Measurements from ENCODE around the gene CNEP1R1. TPM values are rescaled to one million over a fixed set of nuclear protein-coding genes. Genes with fewer than 3 reads are reported as not detected.

Gene CNEP1R1
- total RNA-seq, 1 experiment from 2014 or later: 18.5 TPM

DNA sequence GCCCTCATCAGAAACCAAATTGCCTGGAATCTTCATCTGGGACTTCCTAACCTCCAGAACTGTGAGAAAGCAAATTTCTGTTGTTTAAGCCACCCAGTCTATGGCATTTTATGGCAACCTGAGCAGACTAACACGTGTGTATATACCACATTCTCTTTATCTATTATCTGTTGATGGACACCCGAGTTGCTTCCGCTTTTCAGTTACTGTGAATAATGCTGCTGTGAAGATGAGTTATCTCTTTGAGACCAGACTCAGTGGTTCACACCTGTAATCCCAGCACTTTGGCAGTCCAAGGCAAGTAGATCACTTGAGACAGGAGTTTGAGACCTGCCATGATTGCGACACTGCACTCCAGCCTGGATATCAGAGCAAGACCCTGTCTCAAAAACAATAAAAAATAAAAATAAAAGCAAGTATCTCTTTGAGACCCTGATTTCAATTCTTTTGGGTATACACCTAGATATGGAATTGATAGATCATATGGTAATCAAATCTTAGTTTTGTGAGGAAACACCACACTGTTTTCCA, 27.2 kb upstream of the CNEP1R1 start:
- Histone ChIP-seq H2BK120ac (ENCODE audit: low read depth, low read length, poor library complexity, severe bottlenecking) (no peak overlapping the region), H3K9ac (ENCODE audit: extremely low read depth, insufficient read length, low read length) (no peak overlapping the region), H3K23me2 (ENCODE audit: insufficient read length, low read depth, low read length, poor library complexity, severe bottlenecking) (peaks cover 3% of the 10 kb centered on the region), H3K79me2 (ENCODE audit: insufficient read depth, low read length) (no peaks in the 10 kb centered on the region), H3K27ac (ENCODE audit: insufficient read length, low read depth, low read length) (no peak overlapping the region), H3K4me2 (ENCODE audit: insufficient read depth, insufficient read length, low read length) (no peak overlapping the region), H3K79me1 (ENCODE audit: insufficient read depth, low read depth, low read length, poor library complexity, severe bottlenecking) (no peaks in the 10 kb centered on the region), H2BK5ac (ENCODE audit: insufficient read length, low read length) (no peak overlapping the region), H3K56ac (ENCODE audit: insufficient read length, low read depth, low read length) (no peak overlapping the region), H3K4me1 (ENCODE audit: insufficient read depth, low read length) (no peaks in the 10 kb centered on the region), H2BK20ac (ENCODE audit: low read depth, low read length, poor library complexity, severe bottlenecking) (no peak overlapping the region), H4K5ac (ENCODE audit: insufficient read length, low read depth, low read length) (no peak overlapping the region), H2BK15ac (ENCODE audit: low read depth, low read length) (no peak overlapping the region), H4K91ac (ENCODE audit: insufficient read length, low read depth, low read length) (no peak overlapping the region), H3K18ac (ENCODE audit: insufficient read length, low read depth, low read length) (no peak overlapping the region), H3K14ac (ENCODE audit: insufficient read depth, low read length) (no peak overlapping the region), H4K8ac (replicated peaks; ENCODE audit: insufficient read length, low read depth, low read length) (no peak overlapping the region), H3T11ph (ENCODE audit: low read length) (no peak overlapping the region), H3K27me3 (ENCODE audit: insufficient read depth, low read length) (no peaks in the 10 kb centered on the region), H3K9me3 (ENCODE audit: control insufficient read depth, low read depth, low read length) (no peaks in the 10 kb centered on the region), H3K23ac (ENCODE audit: insufficient read length, low read depth, low read length) (no peak overlapping the region), H3K4ac (ENCODE audit: low read depth, low read length) (no peak overlapping the region), H2AK5ac (ENCODE audit: insufficient read length, low read length) (no peak overlapping the region), H4K20me1 (ENCODE audit: control insufficient read depth, insufficient read depth, insufficient read length) (no peaks in the 10 kb centered on the region), H2BK12ac (ENCODE audit: insufficient read length, low read depth, low read length) (no peak overlapping the region), H2AFZ (ENCODE audit: low read length) (no peak overlapping the region)
- H3K27me3 Mint-ChIP-seq (ENCODE audit: low read depth): peaks cover 20% of the 10 kb centered on the region
- H3K4me3 Mint-ChIP-seq: no peak overlapping the region
- no peaks in the 10 kb centered on the region for H3K36me3 Mint-ChIP-seq (ENCODE audit: insufficient read depth in 1 of 3, low read depth in 3 of 3)
- WGBS (ENCODE audit: extremely low coverage, insufficient read length, low lambda C conversion rate): no CpG with 5 or more reads among the region's 4 CpGs
- DNase-seq: no peak
- H3K9me3 Mint-ChIP-seq: no peaks in the 10 kb centered on the region; a peak in 1 of 5 replicates
- TF ChIP-seq, protein P1, sequence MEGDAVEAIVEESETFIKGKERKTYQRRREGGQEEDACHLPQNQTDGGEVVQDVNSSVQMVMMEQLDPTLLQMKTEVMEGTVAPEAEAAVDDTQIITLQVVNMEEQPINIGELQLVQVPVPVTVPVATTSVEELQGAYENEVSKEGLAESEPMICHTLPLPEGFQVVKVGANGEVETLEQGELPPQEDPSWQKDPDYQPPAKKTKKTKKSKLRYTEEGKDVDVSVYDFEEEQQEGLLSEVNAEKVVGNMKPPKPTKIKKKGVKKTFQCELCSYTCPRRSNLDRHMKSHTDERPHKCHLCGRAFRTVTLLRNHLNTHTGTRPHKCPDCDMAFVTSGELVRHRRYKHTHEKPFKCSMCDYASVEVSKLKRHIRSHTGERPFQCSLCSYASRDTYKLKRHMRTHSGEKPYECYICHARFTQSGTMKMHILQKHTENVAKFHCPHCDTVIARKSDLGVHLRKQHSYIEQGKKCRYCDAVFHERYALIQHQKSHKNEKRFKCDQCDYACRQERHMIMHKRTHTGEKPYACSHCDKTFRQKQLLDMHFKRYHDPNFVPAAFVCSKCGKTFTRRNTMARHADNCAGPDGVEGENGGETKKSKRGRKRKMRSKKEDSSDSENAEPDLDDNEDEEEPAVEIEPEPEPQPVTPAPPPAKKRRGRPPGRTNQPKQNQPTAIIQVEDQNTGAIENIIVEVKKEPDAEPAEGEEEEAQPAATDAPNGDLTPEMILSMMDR (conservative IDR thresholded peaks at IDR 0.05): no peak
- no peak overlapping the region for H3K27ac Mint-ChIP-seq
- H3K4me1 Mint-ChIP-seq: no peaks in the 10 kb centered on the region

Measured in H9 (cell line).